OCI-LY1 (cell line): Measurements from ENCODE around the gene TMEM187.

ENCODE experiments used
- EZH2 ChIP-seq: fragments of 200-600 bp; sonication (generic), shearing (Covaris generic); IDR thresholded peaks from 2 replicates; pipeline ENCODE4 v1.8.0; 2017; ENCODE audit warnings: borderline replicate concordance, mixed run types, mild to moderate bottlenecking, antibody characterized with exemption, low read length, moderate library complexity, mixed read lengths
- TF ChIP-seq, protein P1 (sequence below): fragments of 200-600 bp; sonication (generic), shearing (Covaris generic); IDR thresholded peaks from 2 replicates; pipeline ENCODE4 v1.5.1; 2017; ENCODE audit warnings: mild to moderate bottlenecking, antibody characterized with exemption, low read length, moderate library complexity, mixed read lengths

GRCh38 chrX:153981231-153981630 is 8.7 kb downstream of the TMEM187 start:
- TF ChIP-seq, protein P1, sequence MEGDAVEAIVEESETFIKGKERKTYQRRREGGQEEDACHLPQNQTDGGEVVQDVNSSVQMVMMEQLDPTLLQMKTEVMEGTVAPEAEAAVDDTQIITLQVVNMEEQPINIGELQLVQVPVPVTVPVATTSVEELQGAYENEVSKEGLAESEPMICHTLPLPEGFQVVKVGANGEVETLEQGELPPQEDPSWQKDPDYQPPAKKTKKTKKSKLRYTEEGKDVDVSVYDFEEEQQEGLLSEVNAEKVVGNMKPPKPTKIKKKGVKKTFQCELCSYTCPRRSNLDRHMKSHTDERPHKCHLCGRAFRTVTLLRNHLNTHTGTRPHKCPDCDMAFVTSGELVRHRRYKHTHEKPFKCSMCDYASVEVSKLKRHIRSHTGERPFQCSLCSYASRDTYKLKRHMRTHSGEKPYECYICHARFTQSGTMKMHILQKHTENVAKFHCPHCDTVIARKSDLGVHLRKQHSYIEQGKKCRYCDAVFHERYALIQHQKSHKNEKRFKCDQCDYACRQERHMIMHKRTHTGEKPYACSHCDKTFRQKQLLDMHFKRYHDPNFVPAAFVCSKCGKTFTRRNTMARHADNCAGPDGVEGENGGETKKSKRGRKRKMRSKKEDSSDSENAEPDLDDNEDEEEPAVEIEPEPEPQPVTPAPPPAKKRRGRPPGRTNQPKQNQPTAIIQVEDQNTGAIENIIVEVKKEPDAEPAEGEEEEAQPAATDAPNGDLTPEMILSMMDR, result no peak
- TF ChIP-seq EZH2, result no peak
